ENCODE results near the gene RDH12. TPM values are rescaled to one million over a fixed set of nuclear protein-coding genes. Genes with fewer than 3 reads are reported as not detected.

RDH12 gene
- total and polyA plus RNA-seq, 4 donors: 0.06 to 0.25 (median 0.22) TPM; not detected in 1

DNA sequence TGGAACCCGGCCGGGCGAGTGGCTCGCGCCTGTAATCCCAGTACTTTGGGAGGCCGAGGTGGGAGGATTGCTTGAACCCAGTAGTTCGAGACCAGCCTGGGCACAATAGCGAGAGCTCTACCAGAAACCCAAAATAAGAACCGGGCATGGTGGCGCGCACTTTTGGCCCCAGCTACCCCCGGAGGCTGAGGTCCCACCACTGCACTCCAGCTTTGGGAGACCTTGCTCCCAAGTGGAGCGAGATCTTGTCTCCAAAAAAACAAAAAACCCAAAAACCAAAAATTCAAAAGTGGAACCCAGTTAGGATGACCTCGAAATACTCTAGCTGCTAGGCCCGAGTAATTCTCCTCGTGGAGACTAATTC, 26.5 kb upstream of the RDH12 start:
- H3K4me1 ChIP-seq (ENCODE audit: control insufficient read depth in 5 of 5, insufficient read depth in 5 of 5, low read length in 5 of 5): peaks cover 4 to 15% (median 6%) of the 10 kb centered on the region in 5 donors
- peaks cover 4 to 15% (median 7%) of the 10 kb centered on the region in 4 donors for H3K36me3 ChIP-seq (ENCODE audit: control insufficient read depth in 4 of 4, insufficient read depth in 4 of 4, low read length in 4 of 4)
- TF ChIP-seq, protein P1, sequence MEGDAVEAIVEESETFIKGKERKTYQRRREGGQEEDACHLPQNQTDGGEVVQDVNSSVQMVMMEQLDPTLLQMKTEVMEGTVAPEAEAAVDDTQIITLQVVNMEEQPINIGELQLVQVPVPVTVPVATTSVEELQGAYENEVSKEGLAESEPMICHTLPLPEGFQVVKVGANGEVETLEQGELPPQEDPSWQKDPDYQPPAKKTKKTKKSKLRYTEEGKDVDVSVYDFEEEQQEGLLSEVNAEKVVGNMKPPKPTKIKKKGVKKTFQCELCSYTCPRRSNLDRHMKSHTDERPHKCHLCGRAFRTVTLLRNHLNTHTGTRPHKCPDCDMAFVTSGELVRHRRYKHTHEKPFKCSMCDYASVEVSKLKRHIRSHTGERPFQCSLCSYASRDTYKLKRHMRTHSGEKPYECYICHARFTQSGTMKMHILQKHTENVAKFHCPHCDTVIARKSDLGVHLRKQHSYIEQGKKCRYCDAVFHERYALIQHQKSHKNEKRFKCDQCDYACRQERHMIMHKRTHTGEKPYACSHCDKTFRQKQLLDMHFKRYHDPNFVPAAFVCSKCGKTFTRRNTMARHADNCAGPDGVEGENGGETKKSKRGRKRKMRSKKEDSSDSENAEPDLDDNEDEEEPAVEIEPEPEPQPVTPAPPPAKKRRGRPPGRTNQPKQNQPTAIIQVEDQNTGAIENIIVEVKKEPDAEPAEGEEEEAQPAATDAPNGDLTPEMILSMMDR (IDR thresholded peaks at IDR 0.05; ENCODE audit: control extremely low read depth, extremely low read depth): no peak
- H3K4me3 ChIP-seq: peak overlapping the region; percentile 93
- 34 to 47% methylated on average over 16 of the region's 16 CpGs for WGBS, 2 donors
- peak overlapping the region; percentile 59 to 87 for H3K9ac ChIP-seq (ENCODE audit: insufficient read depth in 1 of 2, low read length in 2 of 2)
- H3K27ac ChIP-seq (ENCODE audit: low read depth in 1 of 2, low read length in 1 of 2): peak overlapping the region; percentile 90 to 99
- H3K27me3 ChIP-seq (ENCODE audit: control insufficient read depth in 3 of 3, insufficient read depth in 3 of 3, low read length in 2 of 3): no peaks in the 10 kb centered on the region
- ATAC-seq (ENCODE audit: insufficient read depth, low FRiP score): no peak
- H3K9me3 ChIP-seq (ENCODE audit: control insufficient read depth in 4 of 4, insufficient read depth in 3 of 4, low read length in 3 of 4): no peaks in the 10 kb centered on the region
- no peak for DNase-seq

DNA sequence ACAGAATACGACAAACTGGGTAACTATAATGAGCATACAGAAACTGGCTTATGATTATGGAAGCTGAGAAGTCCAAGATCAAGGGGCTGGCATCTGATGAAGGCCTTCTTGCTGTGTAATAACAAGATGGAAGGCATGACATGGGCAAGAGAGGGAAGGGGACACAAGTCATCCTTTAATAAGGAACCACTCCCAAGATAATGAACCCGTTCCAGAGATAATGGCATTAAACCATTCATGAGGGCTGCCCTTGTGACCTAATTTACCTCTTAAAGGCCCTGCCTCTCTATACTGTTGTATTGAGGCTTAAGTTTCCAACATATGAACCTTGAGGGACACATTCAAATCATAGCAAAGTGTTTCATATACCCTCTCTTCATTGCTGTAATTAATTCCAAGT, 22.7 kb upstream of the RDH12 start:
- no peak for ATAC-seq (ENCODE audit: insufficient read depth, low FRiP score)
- Histone ChIP-seq H3K9me3 (ENCODE audit: control insufficient read depth in 4 of 4, insufficient read depth in 3 of 4, low read length in 3 of 4) (no peaks in the 10 kb centered on the region), H3K36me3 (ENCODE audit: control insufficient read depth in 4 of 4, insufficient read depth in 4 of 4, low read length in 4 of 4) (peaks cover 5 to 28% (median 11%) of the 10 kb centered on the region in 4 donors), H3K4me3 (no peak overlapping the region), H3K4me1 (ENCODE audit: control insufficient read depth in 5 of 5, insufficient read depth in 5 of 5, low read length in 5 of 5) (peaks cover 0 to under 1% (median 0%) of the 10 kb centered on the region in 5 donors), H3K27me3 (ENCODE audit: control insufficient read depth in 3 of 3, insufficient read depth in 3 of 3, low read length in 2 of 3) (no peaks in the 10 kb centered on the region), H3K9ac (ENCODE audit: insufficient read depth in 1 of 2, low read length in 2 of 2) (no peak overlapping the region), H3K27ac (ENCODE audit: low read depth in 1 of 2, low read length in 1 of 2) (no peak overlapping the region)
- DNase-seq: no peak
- 70 to 84% methylated on average over 2 of the region's 2 CpGs for WGBS, 2 donors
- TF ChIP-seq, protein P1 (IDR thresholded peaks at IDR 0.05; ENCODE audit: control extremely low read depth, extremely low read depth): no peak

DNA sequence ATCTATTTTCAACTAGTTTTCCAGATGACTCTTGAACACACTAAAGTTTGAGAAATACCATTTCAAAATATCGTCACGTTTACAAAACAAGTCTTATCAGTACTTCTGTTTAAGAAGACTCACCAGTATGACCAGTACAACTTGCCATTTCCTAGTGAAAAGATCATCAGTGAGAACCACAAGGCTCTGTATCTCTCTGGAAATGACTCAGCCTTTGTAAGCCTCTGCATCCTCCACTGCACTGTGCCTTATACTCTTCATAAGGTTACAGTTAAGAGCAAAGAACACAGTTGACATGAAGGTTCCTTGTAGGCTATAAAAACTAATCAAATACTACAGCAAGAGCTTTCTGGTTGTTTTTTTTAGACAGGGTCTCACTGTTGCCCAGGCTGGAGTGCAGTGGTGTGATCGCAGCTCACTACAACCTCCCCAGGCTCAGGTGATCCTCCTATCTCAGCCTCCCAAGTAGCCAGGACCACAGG, 21.5 kb upstream of the RDH12 start:
- ATAC-seq (ENCODE audit: insufficient read depth, low FRiP score) (no peak), DNase-seq (no peak)
- Histone ChIP-seq H3K9ac (ENCODE audit: insufficient read depth in 1 of 2, low read length in 2 of 2) (no peak overlapping the region), H3K4me1 (ENCODE audit: control insufficient read depth in 5 of 5, insufficient read depth in 5 of 5, low read length in 5 of 5) (no peaks in the 10 kb centered on the region), H3K9me3 (ENCODE audit: control insufficient read depth in 4 of 4, insufficient read depth in 3 of 4, low read length in 3 of 4) (no peaks in the 10 kb centered on the region), H3K36me3 (ENCODE audit: control insufficient read depth in 4 of 4, insufficient read depth in 4 of 4, low read length in 4 of 4) (peaks cover 7 to 31% (median 16%) of the 10 kb centered on the region in 4 donors), H3K27me3 (ENCODE audit: control insufficient read depth in 3 of 3, insufficient read depth in 3 of 3, low read length in 2 of 3) (no peaks in the 10 kb centered on the region), H3K4me3 (no peak overlapping the region), H3K27ac (ENCODE audit: low read depth in 1 of 2, low read length in 1 of 2) (no peak overlapping the region)
- 61 to 70% methylated on average over 3 of the region's 3 CpGs for WGBS, 2 donors
- TF ChIP-seq, protein P1 (IDR thresholded peaks at IDR 0.05; ENCODE audit: control extremely low read depth, extremely low read depth): no peak

DNA sequence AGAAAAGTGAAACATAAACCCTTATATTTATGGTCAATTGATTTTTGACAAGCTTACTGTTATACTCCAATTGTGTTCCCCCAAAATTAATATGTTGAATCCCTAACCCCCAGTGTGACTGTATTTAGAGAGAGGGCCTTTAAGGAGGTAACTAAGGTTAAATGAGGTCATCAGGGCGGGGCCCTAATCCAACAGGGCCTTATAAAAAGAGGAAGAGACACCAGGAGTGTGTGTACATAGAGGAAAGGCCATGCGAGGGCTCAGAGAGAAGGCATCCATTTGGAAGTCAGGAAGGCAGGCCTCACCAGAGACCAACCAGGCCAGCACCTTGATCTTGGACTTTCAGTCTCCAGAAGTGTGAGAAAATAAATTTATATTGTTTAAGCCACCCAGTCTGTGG, 20.7 kb upstream of the RDH12 start:
- Histone ChIP-seq H3K27me3 (ENCODE audit: control insufficient read depth in 3 of 3, insufficient read depth in 3 of 3, low read length in 2 of 3) (no peaks in the 10 kb centered on the region), H3K4me1 (ENCODE audit: control insufficient read depth in 5 of 5, insufficient read depth in 5 of 5, low read length in 5 of 5) (no peaks in the 10 kb centered on the region), H3K27ac (ENCODE audit: low read depth in 1 of 2, low read length in 1 of 2) (no peak overlapping the region), H3K36me3 (ENCODE audit: control insufficient read depth in 4 of 4, insufficient read depth in 4 of 4, low read length in 4 of 4) (peaks cover 11 to 39% (median 19%) of the 10 kb centered on the region in 4 donors), H3K4me3 (no peak overlapping the region), H3K9ac (ENCODE audit: insufficient read depth in 1 of 2, low read length in 2 of 2) (no peak overlapping the region), H3K9me3 (ENCODE audit: control insufficient read depth in 4 of 4, insufficient read depth in 3 of 4, low read length in 3 of 4) (no peaks in the 10 kb centered on the region)
- ATAC-seq (ENCODE audit: insufficient read depth, low FRiP score) (no peak), DNase-seq (no peak)
- 47 to 65% methylated on average over 2 of the region's 2 CpGs for WGBS, 2 donors
- TF ChIP-seq, protein P1 (IDR thresholded peaks at IDR 0.05; ENCODE audit: control extremely low read depth, extremely low read depth): no peak

All from lung (tissue), 12 donors.